Gastrocnemius medialis (tissue), 4 donors: ENCODE data around the gene KDM5B.

Experiments
- POLR2A ChIP-seq, 2 donors: fragments of 450-650 bp; IDR thresholded peaks; one replicate each; pipeline ENCODE4 v1.6.1; 2017; ENCODE audit warnings: antibody characterized with exemption in 2 of 2, mild to moderate bottlenecking in 2 of 2, moderate library complexity in 2 of 2
- TF ChIP-seq, protein P1 (sequence below), 5 experiments: fragments of 450-650 bp in 3 of 5; fragments of 200-600 bp in 2 of 5; sonication (generic) in 2 of 5; IDR thresholded peaks in 4 of 5; conservative IDR thresholded peaks in 1 of 5; 1 replicate in 4 of 5; 2 replicates in 1 of 5; pipeline ENCODE4 v1.5.1; 2016 to 2019; ENCODE audit warnings: antibody characterized with exemption in 5 of 5, mild to moderate bottlenecking in 3 of 5, moderate library complexity in 3 of 5

DNA sequence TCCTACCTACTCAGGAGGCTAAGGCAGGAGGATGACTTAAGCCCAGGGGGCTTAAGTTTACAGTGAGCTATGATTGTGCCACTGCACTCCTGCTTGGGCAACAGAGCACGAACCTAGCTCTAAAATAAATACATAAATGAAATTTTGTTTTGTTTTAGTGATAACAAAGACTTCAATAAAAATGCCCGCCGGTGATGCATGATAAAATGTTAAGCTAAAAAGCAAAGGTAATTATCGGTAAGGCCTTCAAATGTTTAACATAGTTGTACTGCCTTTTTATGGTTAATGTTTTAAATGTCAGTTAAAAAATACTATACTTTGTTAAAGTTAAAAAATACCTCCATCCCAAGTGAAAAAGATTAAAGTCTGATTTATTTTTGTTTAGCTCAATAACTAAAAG lies 27.0 kb downstream of the KDM5B start:
- TF ChIP-seq, protein P1, sequence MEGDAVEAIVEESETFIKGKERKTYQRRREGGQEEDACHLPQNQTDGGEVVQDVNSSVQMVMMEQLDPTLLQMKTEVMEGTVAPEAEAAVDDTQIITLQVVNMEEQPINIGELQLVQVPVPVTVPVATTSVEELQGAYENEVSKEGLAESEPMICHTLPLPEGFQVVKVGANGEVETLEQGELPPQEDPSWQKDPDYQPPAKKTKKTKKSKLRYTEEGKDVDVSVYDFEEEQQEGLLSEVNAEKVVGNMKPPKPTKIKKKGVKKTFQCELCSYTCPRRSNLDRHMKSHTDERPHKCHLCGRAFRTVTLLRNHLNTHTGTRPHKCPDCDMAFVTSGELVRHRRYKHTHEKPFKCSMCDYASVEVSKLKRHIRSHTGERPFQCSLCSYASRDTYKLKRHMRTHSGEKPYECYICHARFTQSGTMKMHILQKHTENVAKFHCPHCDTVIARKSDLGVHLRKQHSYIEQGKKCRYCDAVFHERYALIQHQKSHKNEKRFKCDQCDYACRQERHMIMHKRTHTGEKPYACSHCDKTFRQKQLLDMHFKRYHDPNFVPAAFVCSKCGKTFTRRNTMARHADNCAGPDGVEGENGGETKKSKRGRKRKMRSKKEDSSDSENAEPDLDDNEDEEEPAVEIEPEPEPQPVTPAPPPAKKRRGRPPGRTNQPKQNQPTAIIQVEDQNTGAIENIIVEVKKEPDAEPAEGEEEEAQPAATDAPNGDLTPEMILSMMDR (IDR thresholded peaks at IDR 0.05 in 4 of 5, conservative IDR thresholded peaks at IDR 0.05 in 1 of 5), result no peak
- TF ChIP-seq POLR2A (IDR thresholded peaks at IDR 0.05), result no peak
